Ascending aorta (tissue), 2 donors: ENCODE data around the gene A4GALT. TPM values are rescaled to one million over a fixed set of nuclear protein-coding genes. Genes with fewer than 3 reads are reported as not detected.
"Not testable (repeated sequence)": the region's sequence is repeated elsewhere in the genome, so short reads cannot be mapped to it uniquely, and the experiment has no call there.

Experiments
- DNase-seq, 2 donors: peaks; one replicate each; pipeline ENCODE4 v3.0.0-alpha.2; 2019; ENCODE audit warnings: low spot score in 2 of 2
- H3K27ac ChIP-seq, 2 donors: fragments of 200-600 bp; sonication (generic); one replicate each; pipeline ENCODE4 v1.5.1; 2016 to 2017; ENCODE audit warnings: mild to moderate bottlenecking in 1 of 2
- H3K27me3 ChIP-seq: fragments of 200-600 bp; sonication (generic); one replicate; pipeline ENCODE4 v1.5.1; 2017
- H3K36me3 ChIP-seq, 2 donors: fragments of 200-600 bp; sonication (generic); one replicate each; pipeline ENCODE4 v1.5.1; 2016
- H3K4me1 ChIP-seq, 2 donors: fragments of 200-600 bp; sonication (generic); one replicate each; pipeline ENCODE4 v1.5.1; 2016 to 2017; ENCODE audit warnings: mild to moderate bottlenecking in 1 of 2
- H3K4me3 ChIP-seq, 2 donors: fragments of 200-600 bp; sonication (generic); one replicate each; pipeline ENCODE4 v1.5.1; 2016 to 2017; ENCODE audit warnings: mild to moderate bottlenecking in 1 of 2
- H3K9me3 ChIP-seq, 2 donors: fragments of 200-600 bp; sonication (generic); one replicate each; pipeline ENCODE4 v1.5.1; 2016
- CTCF ChIP-seq, 3 experiments: fragments of 200-600 bp in 2 of 3; fragments of 450-650 bp in 1 of 3; sonication (generic) in 2 of 3; IDR thresholded peaks; one replicate each; pipeline ENCODE4 v1.5.1; 2016 to 2019; ENCODE audit warnings: antibody characterized with exemption in 3 of 3, mild to moderate bottlenecking in 1 of 3, moderate library complexity in 1 of 3
- intact Hi-C: fragments of 100-400 bp; cut with DNase I; formaldehyde crosslinking; loops from one replicate; pipeline ENCODE4 v1.15.1; 2023
- total RNA-seq: library from RNA; depleted of rRNA; stranded (reverse); fragments of >200 nt; gene quantifications from one replicate; pipeline ENCODE4 v1.1.0, GENCODE V29; 2016

Gene A4GALT
- total RNA-seq, 1 donor from 2014 or later: 85.1 TPM

GRCh38 chr22:42743501-42743991 is 22.9 kb upstream of the A4GALT start:
- H3K27me3 ChIP-seq: no peaks in the 10 kb centered on the region
- H3K9me3 ChIP-seq: no peaks in the 10 kb centered on the region
- peak; percentile 55 to 94 for DNase-seq
- intact Hi-C loops: no loop called here
- TF ChIP-seq CTCF (IDR thresholded peaks at IDR 0.05): no peak
- H3K4me1 ChIP-seq: peaks cover 4 to 14% of the 10 kb centered on the region in 2 donors
- H3K4me3 ChIP-seq: no peak overlapping the region
- no peaks in the 10 kb centered on the region for H3K36me3 ChIP-seq
- H3K27ac ChIP-seq: peak overlapping the region; percentile 71 to 75

- Histone ChIP-seq H3K4me1 (peaks cover 4 to 14% of the 10 kb centered on the region in 2 donors), H3K4me3 (no peak overlapping the region), H3K27ac (peak overlapping the region; percentile 71 to 75), H3K27me3 (no peaks in the 10 kb centered on the region), H3K9me3 (no peaks in the 10 kb centered on the region), H3K36me3 (no peaks in the 10 kb centered on the region)
- no peak for TF ChIP-seq CTCF (IDR thresholded peaks at IDR 0.05)
- intact Hi-C loops: no loop called here
- no peak for DNase-seq
These were observed 22.3 kb upstream of the A4GALT start for GRCh38 chr22:42742940-42743339.

GRCh38 chr22:42740320-42740719 is 19.6 kb upstream of the A4GALT start:
- H3K9me3 ChIP-seq, DNase-seq, H3K4me3 ChIP-seq, H3K27ac ChIP-seq, intact Hi-C loops, H3K27me3 ChIP-seq, H3K36me3 ChIP-seq: not testable (repeated sequence)
- peaks cover 4 to 14% of the 10 kb centered on the region in 2 donors for H3K4me1 ChIP-seq

- Histone ChIP-seq H3K4me1 (no peaks in the 10 kb centered on the region), H3K4me3 (no peak overlapping the region), H3K36me3 (no peaks in the 10 kb centered on the region), H3K27ac (no peak overlapping the region), H3K27me3 (no peaks in the 10 kb centered on the region), H3K9me3 (no peaks in the 10 kb centered on the region)
- TF ChIP-seq CTCF (IDR thresholded peaks at IDR 0.05): no peak
- intact Hi-C loops: no loop called here
- no peak for DNase-seq
These were observed 13.7 kb upstream of the A4GALT start for GRCh38 chr22:42734406-42734805.

- H3K4me3 ChIP-seq, DNase-seq, H3K27ac ChIP-seq, intact Hi-C loops, H3K36me3 ChIP-seq, H3K27me3 ChIP-seq, H3K4me1 ChIP-seq, H3K9me3 ChIP-seq: not testable (repeated sequence)
These were observed 12.7 kb upstream of the A4GALT start for GRCh38 chr22:42733394-42733793.

- peaks cover 0 to 5% of the 10 kb centered on the region in 2 donors for H3K4me1 ChIP-seq
- intact Hi-C loops: no loop called here
These were observed 11.4 kb upstream of the A4GALT start for GRCh38 chr22:42732081-42732480.

More at GRCh38 chr22:42732081-42732480, 11.4 kb upstream of the A4GALT start:
- no peak for DNase-seq
- no peak for TF ChIP-seq CTCF (IDR thresholded peaks at IDR 0.05)
- H3K4me3 ChIP-seq: no peak overlapping the region
- no peaks in the 10 kb centered on the region for H3K27me3 ChIP-seq
- H3K27ac ChIP-seq: no peak overlapping the region
- no peaks in the 10 kb centered on the region for H3K36me3 ChIP-seq
- H3K9me3 ChIP-seq: no peaks in the 10 kb centered on the region
